Neural cell (in vitro differentiated cells): ENCODE data around the gene TMOD4. TPM values are rescaled to one million over a fixed set of nuclear protein-coding genes. Genes with fewer than 3 reads are reported as not detected.

ENCODE experiments used
- H2AFZ ChIP-seq: fragments of 200-600, 300-800 bp; sonication (generic), shearing (Covaris generic); 2 replicates; pipeline ENCODE4 v1.6.0; 2014; ENCODE audit warnings: low read depth, mild to moderate bottlenecking, antibody characterized with exemption, low read length, moderate library complexity
- H3F3A ChIP-seq: fragments of 200-600 bp; shearing (Covaris generic); 2 replicates; pipeline ENCODE4 v1.6.1; 2016; ENCODE audit warnings: mild to moderate bottlenecking, moderate library complexity, mixed read lengths, antibody characterized with exemption, low read length; ENCODE audit not compliant: insufficient read depth, poor library complexity, severe bottlenecking
- H3K27ac ChIP-seq: fragments of 200-600, 300-800 bp; sonication (generic), shearing (Covaris generic); 2 replicates; pipeline ENCODE4 v1.5.1; 2014; ENCODE audit warnings: mild to moderate bottlenecking, low read length, moderate library complexity
- H3K27me3 ChIP-seq: fragments of 300-800, 200-600 bp; sonication (generic), shearing (Covaris generic); 2 replicates; pipeline ENCODE4 v1.6.0; 2014; ENCODE audit warnings: mild to moderate bottlenecking, low read depth, low read length, moderate library complexity; ENCODE audit not compliant: insufficient read depth
- H3K36me3 ChIP-seq: fragments of 300-800, 200-600 bp; sonication (generic), shearing (Covaris generic); 2 replicates; pipeline ENCODE4 v1.5.1; 2014; ENCODE audit warnings: mild to moderate bottlenecking, antibody characterized with exemption, low read length, moderate library complexity; ENCODE audit not compliant: insufficient read depth
- H3K4me2 ChIP-seq: fragments of 300-800, 200-600 bp; sonication (generic), shearing (Covaris generic); 2 replicates; pipeline ENCODE4 v1.6.0; 2014; ENCODE audit warnings: mild to moderate bottlenecking, low read length
- H3K4me3 ChIP-seq: fragments of 300-800, 200-600 bp; sonication (generic), shearing (Covaris generic); 2 replicates; pipeline ENCODE4 v1.5.1; 2014; ENCODE audit warnings: mild to moderate bottlenecking, low read length, moderate library complexity
- H3K79me2 ChIP-seq: fragments of 200-600 bp; shearing (Covaris generic); replicated peaks from 2 replicates; pipeline ENCODE4 v1.6.0; 2014; ENCODE audit warnings: mild to moderate bottlenecking, low read length, moderate library complexity; ENCODE audit not compliant: insufficient read depth
- H3K9ac ChIP-seq: fragments of 300-800, 200-600 bp; sonication (generic), shearing (Covaris generic); 2 replicates; pipeline ENCODE4 v1.6.1; 2016; ENCODE audit warnings: mild to moderate bottlenecking, low read length, mixed read lengths
- H3K9me2 ChIP-seq: fragments of 200-600 bp; shearing (Covaris generic); 2 replicates; pipeline ENCODE4 v1.6.1; 2016; ENCODE audit warnings: mild to moderate bottlenecking, low read length, mixed read lengths; ENCODE audit not compliant: insufficient read depth
- H3K9me3 ChIP-seq: fragments of 200-600, 300-800 bp; sonication (generic), shearing (Covaris generic); 2 replicates; pipeline ENCODE4 v1.6.1; 2016; ENCODE audit warnings: mild to moderate bottlenecking, mixed run types, low read length, moderate library complexity, mixed read lengths
- H4K20me1 ChIP-seq: fragments of 200-600 bp; shearing (Covaris generic); 2 replicates; pipeline ENCODE4 v1.6.1; 2016; ENCODE audit warnings: mild to moderate bottlenecking, mixed run types; ENCODE audit not compliant: insufficient read depth
- EP300 ChIP-seq: fragments of 450-650 bp; conservative IDR thresholded peaks from 2 replicates; pipeline ENCODE4 v1.6.1; 2014; ENCODE audit warnings: antibody characterized with exemption, mild to moderate bottlenecking, moderate library complexity; ENCODE audit not compliant: poor library complexity, severe bottlenecking
- EZH2 ChIP-seq: fragments of 200-600, 300-800 bp; shearing (Covaris generic), sonication (generic); IDR thresholded peaks from 2 replicates; pipeline ENCODE4 v1.6.1; 2014; ENCODE audit warnings: antibody characterized with exemption, low read length, borderline replicate concordance, mild to moderate bottlenecking; ENCODE audit not compliant: insufficient read depth, poor library complexity, severe bottlenecking
- MXI1 ChIP-seq: fragments of 450-650 bp; conservative IDR thresholded peaks from 2 replicates; pipeline ENCODE4 v1.6.1; 2014; ENCODE audit warnings: antibody characterized with exemption, mild to moderate bottlenecking; ENCODE audit not compliant: poor library complexity, severe bottlenecking
- POLR2AphosphoS5 ChIP-seq: IDR thresholded peaks from 2 replicates; pipeline ENCODE4 v1.6.1; 2012
- RAD21 ChIP-seq: fragments of 450-650 bp; conservative IDR thresholded peaks from 2 replicates; pipeline ENCODE4 v1.6.1; 2014; ENCODE audit warnings: antibody characterized with exemption, mild to moderate bottlenecking, moderate library complexity
- SMC3 ChIP-seq: fragments of 450-650 bp; conservative IDR thresholded peaks from 2 replicates; pipeline ENCODE4 v1.6.1; 2014; ENCODE audit warnings: antibody characterized with exemption, mild to moderate bottlenecking, moderate library complexity; ENCODE audit not compliant: poor library complexity
- TAF1 ChIP-seq: IDR thresholded peaks from 2 replicates; pipeline ENCODE4 v1.6.1; 2012; ENCODE audit warnings: low read depth
- polyA plus RNA-seq: library from polyadenylated mRNA; depleted of rRNA; stranded (reverse); fragments of >200 nt; gene quantifications from 2 replicates; pipeline ENCODE4 v1.2.3, GENCODE V29; 2014
- TF ChIP-seq, protein P1 (sequence below): fragments of 450-650 bp; IDR thresholded peaks from 2 replicates; pipeline ENCODE4 v1.5.1; 2014; ENCODE audit warnings: antibody characterized with exemption, mild to moderate bottlenecking, moderate library complexity; ENCODE audit not compliant: poor library complexity, severe bottlenecking
- TF ChIP-seq, protein P2 (sequence below): IDR thresholded peaks from 2 replicates; pipeline ENCODE4 v1.6.1; 2012; ENCODE audit warnings: borderline replicate concordance

The TMOD4 gene
- polyA plus RNA-seq, 1 donor from 2014 or later = not detected

DNA sequence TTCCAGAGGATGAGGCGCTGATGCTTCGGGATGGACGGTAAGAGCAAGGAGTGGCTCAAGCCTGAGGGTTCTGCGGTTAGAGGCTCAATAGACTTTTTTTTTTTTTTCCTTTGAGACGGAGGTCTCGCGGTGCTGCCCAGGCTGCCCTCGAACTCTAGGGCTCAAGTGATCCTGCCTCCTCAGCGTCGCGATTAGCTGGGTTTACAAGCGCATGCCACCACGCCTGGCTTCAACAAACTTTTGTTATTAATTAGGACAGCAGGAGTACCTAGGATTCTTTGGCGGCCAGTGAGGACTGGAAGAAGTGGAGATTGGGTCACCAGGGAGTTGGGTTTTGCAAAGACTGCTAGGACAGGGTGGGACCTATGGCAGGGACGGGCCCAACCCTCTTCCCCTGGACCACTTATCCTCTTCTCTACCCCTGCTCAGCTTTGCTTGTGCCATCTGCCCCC is 9.2 kb downstream of the TMOD4 start:
- H3K36me3 ChIP-seq = no peaks in the 10 kb centered on the region
- H3K27me3 ChIP-seq = no peaks in the 10 kb centered on the region
- peak overlapping the region; percentile 83 for H3K9ac ChIP-seq
- H4K20me1 ChIP-seq = no peaks in the 10 kb centered on the region
- peak overlapping the region; percentile 76 for H3K4me2 ChIP-seq
- no peaks in the 10 kb centered on the region for H3K9me2 ChIP-seq
- H3K9me3 ChIP-seq = no peaks in the 10 kb centered on the region
- TF ChIP-seq EP300 (no peak), TAF1 (no peak), RAD21 (no peak), POLR2AphosphoS5 (no peak), SMC3 (no peak), MXI1 (no peak), EZH2 (no peak)
- TF ChIP-seq, protein P1, sequence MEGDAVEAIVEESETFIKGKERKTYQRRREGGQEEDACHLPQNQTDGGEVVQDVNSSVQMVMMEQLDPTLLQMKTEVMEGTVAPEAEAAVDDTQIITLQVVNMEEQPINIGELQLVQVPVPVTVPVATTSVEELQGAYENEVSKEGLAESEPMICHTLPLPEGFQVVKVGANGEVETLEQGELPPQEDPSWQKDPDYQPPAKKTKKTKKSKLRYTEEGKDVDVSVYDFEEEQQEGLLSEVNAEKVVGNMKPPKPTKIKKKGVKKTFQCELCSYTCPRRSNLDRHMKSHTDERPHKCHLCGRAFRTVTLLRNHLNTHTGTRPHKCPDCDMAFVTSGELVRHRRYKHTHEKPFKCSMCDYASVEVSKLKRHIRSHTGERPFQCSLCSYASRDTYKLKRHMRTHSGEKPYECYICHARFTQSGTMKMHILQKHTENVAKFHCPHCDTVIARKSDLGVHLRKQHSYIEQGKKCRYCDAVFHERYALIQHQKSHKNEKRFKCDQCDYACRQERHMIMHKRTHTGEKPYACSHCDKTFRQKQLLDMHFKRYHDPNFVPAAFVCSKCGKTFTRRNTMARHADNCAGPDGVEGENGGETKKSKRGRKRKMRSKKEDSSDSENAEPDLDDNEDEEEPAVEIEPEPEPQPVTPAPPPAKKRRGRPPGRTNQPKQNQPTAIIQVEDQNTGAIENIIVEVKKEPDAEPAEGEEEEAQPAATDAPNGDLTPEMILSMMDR = no peak
- TF ChIP-seq, protein P2, sequence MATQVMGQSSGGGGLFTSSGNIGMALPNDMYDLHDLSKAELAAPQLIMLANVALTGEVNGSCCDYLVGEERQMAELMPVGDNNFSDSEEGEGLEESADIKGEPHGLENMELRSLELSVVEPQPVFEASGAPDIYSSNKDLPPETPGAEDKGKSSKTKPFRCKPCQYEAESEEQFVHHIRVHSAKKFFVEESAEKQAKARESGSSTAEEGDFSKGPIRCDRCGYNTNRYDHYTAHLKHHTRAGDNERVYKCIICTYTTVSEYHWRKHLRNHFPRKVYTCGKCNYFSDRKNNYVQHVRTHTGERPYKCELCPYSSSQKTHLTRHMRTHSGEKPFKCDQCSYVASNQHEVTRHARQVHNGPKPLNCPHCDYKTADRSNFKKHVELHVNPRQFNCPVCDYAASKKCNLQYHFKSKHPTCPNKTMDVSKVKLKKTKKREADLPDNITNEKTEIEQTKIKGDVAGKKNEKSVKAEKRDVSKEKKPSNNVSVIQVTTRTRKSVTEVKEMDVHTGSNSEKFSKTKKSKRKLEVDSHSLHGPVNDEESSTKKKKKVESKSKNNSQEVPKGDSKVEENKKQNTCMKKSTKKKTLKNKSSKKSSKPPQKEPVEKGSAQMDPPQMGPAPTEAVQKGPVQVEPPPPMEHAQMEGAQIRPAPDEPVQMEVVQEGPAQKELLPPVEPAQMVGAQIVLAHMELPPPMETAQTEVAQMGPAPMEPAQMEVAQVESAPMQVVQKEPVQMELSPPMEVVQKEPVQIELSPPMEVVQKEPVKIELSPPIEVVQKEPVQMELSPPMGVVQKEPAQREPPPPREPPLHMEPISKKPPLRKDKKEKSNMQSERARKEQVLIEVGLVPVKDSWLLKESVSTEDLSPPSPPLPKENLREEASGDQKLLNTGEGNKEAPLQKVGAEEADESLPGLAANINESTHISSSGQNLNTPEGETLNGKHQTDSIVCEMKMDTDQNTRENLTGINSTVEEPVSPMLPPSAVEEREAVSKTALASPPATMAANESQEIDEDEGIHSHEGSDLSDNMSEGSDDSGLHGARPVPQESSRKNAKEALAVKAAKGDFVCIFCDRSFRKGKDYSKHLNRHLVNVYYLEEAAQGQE = no peak
- H3K4me3 ChIP-seq = peak overlapping the region; percentile 88
- peaks cover 3% of the 10 kb centered on the region for H3F3A ChIP-seq
- H2AFZ ChIP-seq = peak overlapping the region; percentile 90
- H3K27ac ChIP-seq = peak overlapping the region; percentile 89
- peaks cover 20% of the 10 kb centered on the region for H3K79me2 ChIP-seq

DNA sequence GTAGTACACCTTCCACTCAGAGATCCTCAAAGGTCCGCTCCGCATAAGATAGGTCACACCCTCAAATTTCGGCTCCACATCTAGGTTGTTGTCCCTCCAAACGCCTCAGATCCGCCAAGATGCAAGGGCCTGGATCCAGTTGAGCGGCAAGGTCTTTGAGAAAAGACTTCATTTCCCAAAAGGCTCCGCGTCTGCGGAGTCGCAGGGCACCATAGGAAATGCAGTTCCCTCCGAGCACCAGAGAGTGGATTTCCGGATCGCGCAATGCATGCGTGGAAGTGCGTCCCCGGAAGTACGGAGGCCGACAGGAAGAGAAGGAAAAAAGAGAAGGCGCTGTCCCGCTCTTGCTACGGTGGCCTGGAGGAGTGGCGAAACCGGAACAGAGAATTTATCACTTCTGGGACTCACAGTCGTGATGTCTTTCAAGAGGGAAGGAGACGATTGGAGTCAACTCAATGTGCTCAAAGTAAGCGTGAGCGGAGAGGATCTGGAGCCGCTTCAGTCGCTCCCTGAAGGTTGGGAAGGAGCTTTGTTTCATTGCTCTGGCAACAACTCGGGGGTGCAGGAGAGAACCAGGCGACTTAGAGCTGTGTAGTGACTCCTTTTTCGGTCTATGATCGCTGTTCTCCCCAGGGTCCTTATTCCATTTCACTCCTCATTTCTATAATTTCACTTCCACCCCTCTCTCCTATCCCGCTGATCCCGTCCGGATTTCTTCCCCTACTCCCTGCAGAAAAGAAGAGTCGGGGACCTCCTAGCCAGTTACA is 9.9 kb downstream of the TMOD4 start, which contains the start of the genes LYSMD1 and SCNM1:
Gene LYSMD1, minus strand, starts transcription at position 165 of the 767 bp plus-strand sequence. CDS start 644 bp downstream, outside the sequence.
Gene SCNM1, plus strand, starts transcription at position 407 of the 767 bp plus-strand sequence. Its CDS starts 9 bp downstream, at position 416.
- H3K4me2 ChIP-seq = peak within 1 kb of the TSS; percentile 97
- peaks cover 3% of the 10 kb centered on the region for H3F3A ChIP-seq
- no peaks in the 10 kb centered on the region for H3K9me3 ChIP-seq
- TF ChIP-seq TAF1 (peak; percentile 25), POLR2AphosphoS5 (peak; percentile 78), RAD21 (no peak), MXI1 (peak; percentile 82), EP300 (no peak), EZH2 (no peak), SMC3 (peak; percentile 29)
- TF ChIP-seq, protein P1 = peak; percentile 49
- TF ChIP-seq, protein P2 = peak; percentile 78
- H3K4me3 ChIP-seq = peak within 1 kb of the TSS; percentile 88
- no peaks in the 10 kb centered on the region for H3K36me3 ChIP-seq
- no peaks in the 10 kb centered on the region for H3K27me3 ChIP-seq
- peak within 1 kb of the TSS; percentile 83 for H3K9ac ChIP-seq
- no peaks in the 10 kb centered on the region for H3K9me2 ChIP-seq
- H4K20me1 ChIP-seq = no peaks in the 10 kb centered on the region
- H3K79me2 ChIP-seq = peaks cover 20% of the 10 kb centered on the region
- H3K27ac ChIP-seq = peak within 1 kb of the TSS; percentile 89
- peak within 1 kb of the TSS; percentile 95 for H2AFZ ChIP-seq
